GM10847 (cell line): Measurements from ENCODE around the gene SLC25A12.

Source experiments
- POLR2A ChIP-seq: IDR thresholded peaks from 2 replicates; pipeline ENCODE4 v1.6.1; 2011; ENCODE audit not compliant: insufficient read length; ENCODE audit errors: extremely low read depth

Gene SLC25A12

GRCh38 chr2:171742760-171743159 is 151.3 kb downstream of the SLC25A12 start:
- no peak for TF ChIP-seq POLR2A

DNA sequence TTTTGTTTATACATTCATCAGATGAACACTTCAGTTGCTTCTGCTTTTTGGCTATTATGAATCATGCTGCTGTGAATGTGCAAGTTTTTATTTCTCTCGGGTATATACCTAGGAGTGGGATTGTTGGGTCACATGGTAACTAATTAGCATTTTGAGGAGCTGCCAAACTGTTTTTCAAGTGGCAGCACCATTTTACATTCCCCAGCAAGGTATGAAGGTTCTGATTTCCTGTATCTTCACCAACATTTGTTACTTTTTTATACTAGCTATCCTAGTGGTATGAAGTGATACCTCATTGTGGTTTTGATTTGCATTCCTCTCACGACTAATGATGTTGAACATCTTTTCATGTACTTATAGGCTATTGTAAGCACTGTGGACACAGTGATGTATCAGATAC is 152.9 kb downstream of the SLC25A12 start:
- no peak for TF ChIP-seq POLR2A

DNA sequence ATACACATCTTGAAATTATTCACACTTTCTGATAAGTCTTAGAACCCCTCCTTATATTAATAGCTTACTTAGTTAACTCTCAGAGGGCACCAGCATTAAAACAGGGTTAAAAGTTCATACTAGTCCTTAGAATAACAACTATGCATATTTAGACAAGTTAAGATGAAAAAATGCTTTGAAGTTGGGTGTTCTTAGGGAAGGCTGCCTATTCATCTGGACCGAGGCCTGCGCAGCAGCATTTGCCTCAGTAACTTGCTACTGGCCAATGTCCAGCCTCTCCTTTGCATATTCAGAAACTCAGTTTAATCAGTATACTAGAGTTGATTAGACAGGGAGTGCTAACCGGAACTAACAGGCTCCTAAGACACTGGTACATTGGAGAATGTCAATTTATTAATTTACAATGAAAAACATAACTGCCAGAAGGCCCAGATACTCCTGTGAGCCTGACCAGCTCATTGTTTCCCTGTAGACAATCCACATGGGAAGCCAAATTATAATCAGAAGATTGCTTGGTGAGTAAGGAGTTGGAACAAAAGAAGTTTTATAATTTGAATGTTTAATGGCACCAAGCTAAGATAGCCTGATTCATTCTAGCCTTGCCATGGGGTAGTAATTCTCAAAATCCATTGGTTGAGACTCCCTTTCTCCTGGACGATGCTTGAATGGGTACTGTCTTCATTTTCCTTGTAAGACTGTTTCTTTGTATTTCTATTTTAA is 157.9 kb downstream of the SLC25A12 start:
- TF ChIP-seq POLR2A = no peak
